Epithelial cell of umbilical artery (primary cell): ENCODE data around the gene TXN2. TPM values are rescaled to one million over a fixed set of nuclear protein-coding genes. Genes with fewer than 3 reads are reported as not detected.

Experiments used
- total RNA-seq: library from RNA; depleted of rRNA; stranded (reverse); fragments of >200 nt; gene quantifications from 2 replicates; pipeline ENCODE4 v1.2.3, GENCODE V29; 2014

The TXN2 gene, protein sequence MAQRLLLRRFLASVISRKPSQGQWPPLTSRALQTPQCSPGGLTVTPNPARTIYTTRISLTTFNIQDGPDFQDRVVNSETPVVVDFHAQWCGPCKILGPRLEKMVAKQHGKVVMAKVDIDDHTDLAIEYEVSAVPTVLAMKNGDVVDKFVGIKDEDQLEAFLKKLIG
- 19.8 and 20.2 TPM in 2 replicates for total RNA-seq

DNA sequence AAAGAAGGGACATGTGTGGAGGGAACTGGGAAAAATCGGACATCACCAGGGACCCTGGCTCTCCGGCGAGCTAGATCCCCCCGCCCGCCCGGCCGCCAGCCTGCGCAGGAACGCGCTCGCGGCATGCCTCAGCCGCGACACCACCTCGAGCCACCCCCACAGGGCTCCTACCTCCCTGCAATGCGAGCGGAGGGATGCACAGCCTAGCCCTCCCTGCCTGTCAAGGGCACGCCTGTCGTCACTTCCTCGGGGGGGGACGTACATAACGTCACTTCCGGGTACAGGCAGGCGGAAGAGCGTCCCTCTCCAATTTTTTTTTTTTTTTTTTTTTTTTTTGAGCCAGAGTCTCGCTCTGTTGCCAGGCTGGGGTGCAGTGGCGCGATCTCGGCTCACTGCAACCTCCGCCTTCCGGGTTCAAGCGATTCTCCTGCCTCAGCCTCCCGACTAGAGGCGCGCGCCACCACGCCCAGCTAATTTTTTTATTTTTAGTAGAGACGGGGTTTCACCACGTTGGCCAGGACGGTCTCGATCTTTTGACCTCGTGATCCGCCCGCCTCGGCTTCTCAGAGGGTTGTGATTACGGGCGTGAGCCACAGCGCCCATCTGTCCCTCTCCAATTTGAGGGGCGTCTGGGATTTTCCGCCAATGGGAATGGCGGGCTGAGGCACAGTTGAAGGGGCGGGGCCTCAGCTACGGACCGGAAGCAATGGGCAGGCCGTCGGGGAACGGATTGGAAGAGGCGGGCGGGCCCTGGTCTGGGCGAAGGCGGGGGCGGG, at the start of gene TXN2:
Gene TXN2 (minus strand): TSS at position 248 of the 776 bp plus-strand sequence. CDS start 803 bp downstream, outside the sequence.

DNA sequence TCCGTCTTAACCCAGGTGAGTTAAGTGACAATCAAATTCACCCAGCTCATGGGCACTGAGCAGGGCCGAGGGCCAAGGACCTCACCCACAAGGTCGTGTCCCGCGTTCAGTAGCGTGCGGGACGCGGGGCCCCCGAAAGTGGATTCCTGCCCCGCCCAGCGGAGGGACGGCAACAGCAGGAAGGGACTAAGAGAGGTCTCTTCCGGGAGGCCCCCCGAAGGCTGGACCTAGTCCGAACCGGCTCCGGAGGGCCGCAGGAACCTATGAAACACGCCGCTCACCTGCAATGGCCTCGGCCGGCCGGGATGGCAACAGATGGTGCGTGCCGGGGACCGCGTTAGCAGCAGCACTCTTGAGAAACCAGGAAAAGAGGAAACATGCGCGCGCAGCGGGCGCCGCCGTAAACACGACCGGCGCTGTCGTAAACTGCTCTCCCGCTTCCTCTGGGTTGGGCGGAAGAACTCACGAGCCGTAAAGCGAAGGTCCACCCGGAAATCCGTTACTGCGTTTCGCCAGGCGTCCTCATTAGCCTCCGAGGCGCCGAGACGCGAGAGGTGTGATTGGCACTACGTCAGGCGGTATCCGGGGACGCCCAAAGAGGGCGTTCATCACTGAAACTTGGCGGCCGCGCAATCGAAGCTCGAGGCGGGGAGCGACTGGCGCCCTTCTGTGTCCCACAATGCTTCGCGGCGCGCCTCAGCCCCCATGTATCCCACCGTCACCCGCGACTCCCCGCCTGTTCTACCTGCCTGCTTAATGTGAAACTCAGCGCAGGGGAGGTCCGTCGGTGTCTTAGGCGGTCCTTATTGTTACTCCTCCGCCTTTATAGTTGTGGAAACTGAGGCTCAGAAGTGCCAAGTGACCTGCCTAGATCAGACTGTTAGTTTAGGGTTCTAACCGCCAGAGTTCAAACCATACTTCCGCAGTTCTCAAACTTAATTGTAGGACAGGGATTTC, 47.6 kb upstream of the TXN2 start, which contains the start of gene EIF3D:
Gene EIF3D (minus strand): TSS at position 372 of the 957 bp plus-strand sequence. CDS start 3,045 bp downstream, outside the sequence.

DNA sequence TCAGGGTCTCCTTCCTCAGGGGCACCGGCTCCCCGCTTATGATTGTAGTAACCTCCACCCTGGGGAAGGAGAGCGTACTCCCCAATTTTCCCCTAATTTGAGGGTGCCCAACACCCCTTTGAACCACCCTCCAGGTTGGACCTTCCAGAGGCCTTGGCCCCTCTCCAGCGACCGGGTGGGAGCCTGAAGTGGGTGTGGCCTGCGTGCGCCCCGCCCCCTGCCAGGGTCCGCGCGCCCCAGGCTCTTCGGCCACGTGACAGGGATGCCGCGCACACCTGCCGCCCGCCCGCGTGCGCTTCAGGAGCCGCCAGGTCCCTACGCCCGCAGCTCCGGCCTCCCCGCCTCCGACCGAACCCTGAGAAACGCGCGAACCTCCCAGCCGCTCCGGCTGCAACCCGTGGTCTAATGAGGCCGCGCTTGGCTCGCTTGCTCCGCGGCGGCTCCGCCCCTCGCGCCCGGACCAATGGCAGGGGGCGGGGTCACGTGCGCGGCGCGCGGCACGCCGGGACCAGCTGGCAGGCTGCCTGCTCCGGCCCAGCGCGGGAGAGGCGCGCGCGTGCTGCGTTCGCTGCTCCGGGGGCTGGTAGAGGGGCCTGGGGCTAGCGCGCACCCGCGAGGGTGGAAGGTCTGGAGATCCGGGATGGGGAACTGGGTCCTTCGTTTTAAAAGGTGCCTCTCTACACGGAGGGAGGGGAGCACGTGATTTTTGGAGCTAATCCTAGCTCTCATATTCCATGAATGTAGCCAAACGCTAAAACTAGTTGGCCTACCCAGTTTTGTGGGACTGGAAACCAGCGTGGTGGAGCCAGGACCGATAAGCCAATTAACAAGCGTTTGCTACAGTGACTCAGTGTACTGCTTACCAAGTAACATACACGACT, 25.4 kb upstream of the TXN2 start, which contains the start of gene FOXRED2:
Gene FOXRED2 (minus strand): TSS at position 404 of the 881 bp plus-strand sequence. CDS start 618 bp downstream, outside the sequence.

Other genes with a start within 250 kb of the TXN2 start
- gene APOL2, start 242.1 kb downstream of the TXN2 start, total RNA-seq, result 34.1 and 80.9 TPM in 2 replicates
- gene APOL1, start 228.5 kb downstream of the TXN2 start, total RNA-seq, result 10.7 and 75.2 TPM in 2 replicates
- 762 and 799 TPM in 2 replicates for gene MYH9, start 93.7 kb downstream of the TXN2 start, total RNA-seq
- gene FOXRED2, start 25.4 kb upstream of the TXN2 start, total RNA-seq, result 3.9 and 4.9 TPM in 2 replicates
- gene EIF3D, start 47.5 kb upstream of the TXN2 start, total RNA-seq, result 568 and 681 TPM in 2 replicates
- not detected in 2 replicates for gene CACNG2, start 222.1 kb upstream of the TXN2 start, total RNA-seq